HuH-7.5 (cell line): ENCODE results near the gene PHF21B.
"Not testable (repeated sequence)": the region's sequence is repeated elsewhere in the genome, so short reads cannot be mapped to it uniquely, and the experiment has no call there.

Experiments
- DNase-seq: peaks from one replicate; pipeline ENCODE4 v3.0.0; 2011; ENCODE audit warnings: low spot score

PHF21B gene

GRCh38 chr22:45009606-45010531 lies at the start of gene PHF21B:
Gene PHF21B (minus strand): TSS chr22:45010005. CDS start chr22:45009549, 456 bp downstream.
- no peak for DNase-seq

DNA sequence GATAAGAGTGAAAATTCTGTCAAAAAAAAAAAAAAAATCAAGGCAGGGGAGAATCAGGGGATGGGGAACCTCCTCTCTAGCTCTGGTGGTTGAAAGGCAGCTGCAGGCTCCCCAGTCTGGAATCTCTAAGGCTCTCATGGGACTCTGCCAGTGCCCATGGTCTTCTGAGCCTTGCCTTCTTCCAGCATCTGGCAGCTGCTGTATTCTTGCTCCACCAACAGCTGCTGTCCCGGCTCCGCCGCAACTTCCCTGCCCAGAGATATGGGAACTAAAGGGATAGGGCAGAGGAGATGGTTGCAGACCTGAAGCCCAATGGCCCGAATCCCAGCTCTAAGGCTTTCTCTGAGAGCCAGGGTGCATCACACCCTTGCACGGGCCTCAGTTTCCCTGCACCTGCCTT lies 49.5 kb upstream of the PHF21B start:
- no peak for DNase-seq

DNA sequence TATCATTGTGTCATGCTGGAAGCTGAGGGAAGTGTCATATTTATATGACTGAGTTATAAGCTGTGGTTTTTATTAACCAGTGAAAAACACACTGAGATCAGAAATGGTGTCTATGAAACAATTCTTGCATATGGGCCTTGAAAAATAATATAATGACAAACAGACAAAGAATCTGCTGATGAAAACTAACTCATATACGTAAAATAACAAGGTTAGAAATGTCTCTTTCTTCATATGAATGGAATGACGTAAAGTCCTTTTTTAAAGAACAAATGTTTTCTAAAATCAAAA lies 48.8 kb upstream of the PHF21B start:
- DNase-seq, result no peak

- no peak for DNase-seq
These were observed 46.1 kb upstream of the PHF21B start for GRCh38 chr22:45055936-45056335.

GRCh38 chr22:45053571-45053970 lies 43.8 kb upstream of the PHF21B start:
- DNase-seq, result no peak

DNA sequence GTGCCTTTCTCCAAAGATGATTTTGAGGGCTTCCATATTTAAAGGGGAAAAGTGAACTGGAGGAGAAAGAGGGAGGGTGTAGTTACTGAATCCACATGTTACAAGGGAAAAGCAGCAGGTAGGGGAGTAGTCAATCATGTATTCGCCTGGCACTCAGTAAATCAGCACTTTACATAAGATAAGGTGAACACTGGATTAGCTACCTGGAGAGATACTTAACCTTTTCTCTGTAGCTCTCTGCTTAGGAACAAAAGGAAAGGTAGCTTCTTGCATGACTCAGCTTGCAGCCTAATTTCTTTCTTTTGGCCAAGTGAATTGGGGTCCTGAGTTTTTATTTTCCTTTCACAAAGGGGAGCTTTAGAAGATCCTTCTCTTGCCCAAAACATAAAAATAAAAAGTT lies 43.3 kb upstream of the PHF21B start:
- no peak for DNase-seq

- not testable (repeated sequence) for DNase-seq
These were observed 42.9 kb upstream of the PHF21B start for GRCh38 chr22:45052665-45053064.

DNA sequence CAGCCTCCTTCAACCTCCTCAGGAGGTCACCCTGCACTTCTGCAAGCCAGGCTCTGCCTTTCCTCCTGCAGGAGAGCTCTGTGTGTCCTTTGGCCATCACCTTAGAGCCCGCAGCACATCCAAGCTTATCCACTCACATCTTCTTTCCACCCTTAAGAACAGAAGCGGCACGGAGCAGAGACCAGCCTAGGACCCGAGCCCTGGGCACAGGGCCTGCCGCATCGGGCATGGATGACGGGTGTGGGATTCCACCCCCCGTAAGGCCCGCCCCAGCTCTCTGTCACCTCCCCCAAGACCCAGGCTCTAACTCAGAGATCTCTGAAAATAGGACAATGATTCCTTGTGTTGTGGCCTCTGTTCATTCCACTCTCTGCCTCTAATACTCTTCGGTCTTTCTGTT lies 42.1 kb upstream of the PHF21B start:
- DNase-seq, result no peak

GRCh38 chr22:45051419-45051818 lies 41.6 kb upstream of the PHF21B start:
- DNase-seq, result no peak

DNA sequence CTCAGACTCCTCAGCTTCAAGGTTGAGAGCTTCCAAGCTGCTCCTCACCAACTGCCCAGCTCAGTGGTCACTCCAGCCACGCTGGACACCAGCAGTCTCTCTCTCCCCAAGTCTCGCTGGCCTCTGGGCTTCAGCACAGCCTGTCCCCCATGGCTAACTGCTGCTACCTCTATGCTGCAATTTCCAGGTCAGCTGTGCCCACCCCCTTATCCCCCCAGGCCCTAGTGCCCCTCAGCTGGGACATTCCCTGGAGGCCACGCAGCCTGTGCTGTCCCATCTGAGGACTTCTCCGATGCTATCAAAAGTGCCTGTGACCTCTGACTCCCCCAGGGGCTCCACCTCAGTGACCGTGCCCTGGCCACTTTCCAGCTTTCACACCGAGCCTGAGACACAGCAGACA lies 37.5 kb upstream of the PHF21B start:
- DNase-seq, result no peak

GRCh38 chr22:45045208-45045607 lies 35.4 kb upstream of the PHF21B start:
- no peak for DNase-seq

GRCh38 chr22:45042263-45042662 lies 32.5 kb upstream of the PHF21B start:
- DNase-seq, result no peak

DNA sequence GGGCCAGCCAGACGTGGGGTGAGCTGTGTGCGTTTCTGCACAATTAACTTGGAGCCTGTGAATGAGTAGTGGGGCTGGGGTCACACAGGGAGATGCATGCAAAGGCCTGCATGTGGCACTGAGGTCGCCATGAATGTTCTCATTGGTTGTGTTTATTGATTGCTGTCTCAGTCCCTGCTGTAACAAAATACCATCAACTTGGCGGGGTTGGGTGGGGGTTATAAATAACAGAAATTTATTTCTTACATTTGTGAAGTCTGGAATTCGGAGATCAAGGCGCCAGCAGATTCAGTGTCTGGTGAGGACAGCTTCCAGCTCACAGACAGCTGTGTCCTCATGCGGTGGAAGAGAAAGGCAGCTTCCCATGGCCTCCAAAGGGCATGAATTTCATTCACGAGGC lies 29.3 kb upstream of the PHF21B start:
- no peak for DNase-seq

DNA sequence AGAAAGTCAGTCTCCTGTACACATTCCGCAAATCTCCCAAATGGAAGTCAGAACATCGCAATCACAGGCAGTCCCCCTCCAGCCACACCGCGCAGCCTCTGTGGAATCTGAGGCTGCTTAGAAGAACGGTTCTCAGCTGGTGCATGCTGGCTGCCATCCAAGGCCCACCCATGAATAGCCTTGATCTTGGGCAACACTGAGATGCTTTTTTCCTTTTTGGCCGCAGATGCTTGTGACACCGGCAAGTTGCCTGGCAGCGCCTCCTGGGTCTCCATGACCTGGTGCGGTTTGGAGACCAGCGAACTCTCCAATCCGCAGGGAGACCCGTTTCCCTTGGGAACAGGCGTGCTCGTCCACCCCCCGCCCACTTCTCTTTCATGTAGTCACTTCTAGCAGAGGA lies 26.3 kb upstream of the PHF21B start:
- DNase-seq, result no peak

- DNase-seq, result no peak
These were observed 25.0 kb upstream of the PHF21B start for GRCh38 chr22:45034821-45035220.

DNA sequence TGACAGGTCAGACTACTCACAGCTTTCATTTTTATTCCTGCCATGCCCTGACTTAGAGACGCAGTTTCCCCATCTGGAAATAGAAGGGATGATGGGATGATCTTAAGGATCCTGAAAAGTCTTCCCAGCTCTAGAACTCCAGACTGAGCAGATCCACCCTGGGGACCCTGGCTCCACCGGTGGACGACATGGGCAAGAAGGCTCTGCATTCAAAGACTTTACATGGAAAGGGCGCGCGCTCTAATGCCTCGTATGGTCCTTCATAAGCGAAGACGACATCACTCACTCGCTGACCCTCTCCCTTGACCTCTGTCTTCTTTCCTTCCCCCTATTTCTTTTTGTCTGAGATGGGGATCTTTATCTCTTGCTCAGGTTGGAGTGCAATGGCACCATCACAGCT lies 24.4 kb upstream of the PHF21B start:
- no peak for DNase-seq

GRCh38 chr22:45033136-45033535 lies 23.3 kb upstream of the PHF21B start:
- no peak for DNase-seq

DNA sequence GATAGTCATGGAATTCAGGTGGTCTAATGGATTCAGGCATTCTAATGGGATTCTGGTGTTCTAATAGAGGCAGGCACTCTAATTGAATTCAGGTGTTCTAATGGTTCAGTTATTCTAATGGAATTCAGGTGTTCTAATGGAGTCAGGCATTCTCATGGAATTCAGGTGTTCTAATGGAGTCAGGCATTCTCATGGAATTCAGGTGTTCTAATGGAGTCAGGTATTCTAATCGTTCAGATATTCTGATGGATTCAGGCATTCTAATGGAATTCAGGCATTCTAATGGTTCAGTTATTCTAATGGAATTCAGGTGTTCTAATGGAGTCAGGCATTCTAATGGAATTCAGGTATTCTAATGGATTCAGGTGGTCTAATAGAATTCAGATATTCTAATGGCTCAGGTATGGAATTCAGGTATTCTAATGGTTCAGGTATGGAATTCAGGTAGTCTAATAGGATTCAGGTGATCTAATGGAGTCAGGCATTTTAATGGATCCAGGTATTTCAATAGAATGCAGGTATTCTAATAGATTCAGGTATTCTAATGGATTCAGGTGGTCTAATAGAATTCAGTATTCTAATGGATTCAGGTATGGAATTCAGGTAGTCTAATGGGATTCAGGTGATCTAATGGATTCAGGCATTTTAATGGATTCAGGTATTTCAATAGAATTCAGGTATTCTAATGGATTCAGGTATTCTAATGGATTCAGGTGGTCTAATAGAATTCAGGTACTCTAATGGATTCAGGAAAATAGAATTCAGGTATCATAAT lies 22.0 kb upstream of the PHF21B start:
- no peak for DNase-seq

GRCh38 chr22:45029501-45029900 lies 19.7 kb upstream of the PHF21B start:
- no peak for DNase-seq

DNA sequence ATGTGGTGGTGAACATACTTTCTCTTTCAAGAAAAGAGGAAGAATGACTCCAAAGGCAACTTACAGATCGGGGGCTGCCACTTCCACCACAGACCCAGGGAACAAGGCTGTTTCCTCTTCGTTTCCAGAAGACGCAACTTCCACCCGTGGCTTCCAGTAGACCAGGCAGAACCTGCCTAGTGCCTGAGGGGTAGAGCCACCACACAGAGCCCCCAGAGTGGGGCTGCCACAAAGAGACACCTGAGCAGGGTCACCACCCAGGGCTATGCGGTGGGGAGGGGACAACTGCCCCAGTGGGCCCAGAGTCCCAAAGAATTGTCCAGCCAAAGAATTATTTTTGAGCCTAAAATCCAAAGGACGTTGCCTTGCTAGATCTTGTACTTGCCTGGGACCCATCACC lies 16.7 kb upstream of the PHF21B start:
- no peak for DNase-seq

- no peak for DNase-seq
These were observed 13.6 kb upstream of the PHF21B start for GRCh38 chr22:45023431-45023830.

- DNase-seq, result no peak
These were observed 10.3 kb upstream of the PHF21B start for GRCh38 chr22:45019861-45020655.

DNA sequence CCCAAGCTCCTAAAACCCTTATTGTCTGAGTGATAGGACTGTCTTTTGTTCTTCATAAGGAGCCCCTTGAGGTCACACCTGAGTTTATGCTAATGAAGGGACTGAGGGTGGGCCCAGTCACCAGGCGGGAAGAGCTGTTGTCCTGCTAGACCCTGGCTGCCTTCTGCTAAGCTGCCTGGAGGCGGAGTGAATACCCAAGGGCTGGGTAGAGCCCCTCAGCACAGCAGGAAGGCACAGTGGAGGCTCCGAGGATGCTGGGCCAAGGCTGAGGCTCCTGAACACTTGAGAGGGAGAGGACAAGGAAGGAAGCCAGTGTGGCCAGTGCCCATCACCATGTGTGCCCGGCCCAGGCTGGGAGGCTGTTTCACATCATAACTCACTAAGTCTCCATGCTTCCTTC lies 4.8 kb upstream of the PHF21B start:
- DNase-seq, result no peak
